ENCODE results near the gene ENO2. TPM values are rescaled to one million over a fixed set of nuclear protein-coding genes. Genes with fewer than 3 reads are reported as not detected.

The ENO2 gene
- total RNA-seq, 4 donors from 2014 or later: 0.97 to 6.2 (median 1.8) TPM

DNA sequence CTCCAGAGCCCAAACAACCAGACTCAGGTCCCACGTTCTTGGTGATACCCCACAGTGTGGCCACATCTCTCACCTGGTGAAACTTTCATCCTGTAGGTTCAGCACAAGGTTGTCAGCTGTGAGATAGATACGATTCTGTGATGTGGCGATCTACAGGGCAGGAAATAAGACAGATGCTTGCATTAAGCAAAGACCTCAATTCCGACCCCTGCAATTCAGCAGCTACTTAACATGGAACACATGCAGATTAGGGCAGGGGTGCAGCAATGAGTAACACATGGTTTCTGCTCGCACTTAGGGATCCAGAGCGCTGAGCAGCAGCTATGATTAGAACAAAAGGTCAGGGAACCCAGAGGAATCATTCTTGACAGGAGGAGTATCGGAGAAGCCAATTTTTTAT, 52.0 kb downstream of the ENO2 start:
- H3K27me3 ChIP-seq: no peaks in the 10 kb centered on the region
- no peak overlapping the region for H3K27ac ChIP-seq
- intact Hi-C loops (cut with DNase I; ENCODE audit: low total_unique reads) (no loop called here), in situ Hi-C loops (cut with MboI; ENCODE audit: low sequenced_read_pairs in 4 of 4) (no loop called here)
- ATAC-seq (no peak), DNase-seq (peak in 1 of 2 donors; percentile 2)
- no peak for TF ChIP-seq POLR2A (IDR thresholded peaks at IDR 0.05)
- TF ChIP-seq, protein P1, sequence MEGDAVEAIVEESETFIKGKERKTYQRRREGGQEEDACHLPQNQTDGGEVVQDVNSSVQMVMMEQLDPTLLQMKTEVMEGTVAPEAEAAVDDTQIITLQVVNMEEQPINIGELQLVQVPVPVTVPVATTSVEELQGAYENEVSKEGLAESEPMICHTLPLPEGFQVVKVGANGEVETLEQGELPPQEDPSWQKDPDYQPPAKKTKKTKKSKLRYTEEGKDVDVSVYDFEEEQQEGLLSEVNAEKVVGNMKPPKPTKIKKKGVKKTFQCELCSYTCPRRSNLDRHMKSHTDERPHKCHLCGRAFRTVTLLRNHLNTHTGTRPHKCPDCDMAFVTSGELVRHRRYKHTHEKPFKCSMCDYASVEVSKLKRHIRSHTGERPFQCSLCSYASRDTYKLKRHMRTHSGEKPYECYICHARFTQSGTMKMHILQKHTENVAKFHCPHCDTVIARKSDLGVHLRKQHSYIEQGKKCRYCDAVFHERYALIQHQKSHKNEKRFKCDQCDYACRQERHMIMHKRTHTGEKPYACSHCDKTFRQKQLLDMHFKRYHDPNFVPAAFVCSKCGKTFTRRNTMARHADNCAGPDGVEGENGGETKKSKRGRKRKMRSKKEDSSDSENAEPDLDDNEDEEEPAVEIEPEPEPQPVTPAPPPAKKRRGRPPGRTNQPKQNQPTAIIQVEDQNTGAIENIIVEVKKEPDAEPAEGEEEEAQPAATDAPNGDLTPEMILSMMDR (IDR thresholded peaks at IDR 0.05 in 4 of 5, conservative IDR thresholded peaks at IDR 0.05 in 1 of 5): no peak
- H3K9me3 ChIP-seq: no peaks in the 10 kb centered on the region
- no peak overlapping the region for H3K4me3 ChIP-seq
- peaks cover 0 to 45% of the 10 kb centered on the region in 2 donors for H3K36me3 ChIP-seq
- H3K4me1 ChIP-seq: peaks cover 27 to 29% of the 10 kb centered on the region in 2 donors

DNA sequence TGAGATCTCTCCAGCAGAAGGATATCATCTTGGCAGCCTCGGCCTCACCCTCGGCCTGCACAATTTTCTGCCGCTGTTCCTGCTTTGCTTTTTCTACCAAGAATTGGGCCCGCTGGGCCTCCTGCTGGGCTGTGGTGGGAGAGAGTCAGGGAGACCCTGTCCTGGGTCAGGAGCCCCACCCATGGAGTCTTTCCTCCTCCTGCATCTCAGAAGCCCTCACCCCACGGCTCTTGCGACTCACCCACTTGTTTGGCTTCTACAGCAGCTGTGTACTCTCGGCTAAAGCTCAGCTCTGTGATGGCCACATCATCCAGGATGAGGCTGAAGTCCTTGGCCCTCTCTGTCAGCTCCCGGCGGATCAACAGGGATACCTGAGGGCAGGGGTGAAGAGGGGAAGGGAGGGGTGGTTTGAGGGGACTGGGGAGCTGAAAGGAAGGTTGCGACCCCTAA, 53.3 kb downstream of the ENO2 start:
- H3K4me1 ChIP-seq: peaks cover 33 to 35% of the 10 kb centered on the region in 2 donors
- no peak for DNase-seq
- H3K9me3 ChIP-seq: no peaks in the 10 kb centered on the region
- no peaks in the 10 kb centered on the region for H3K27me3 ChIP-seq
- TF ChIP-seq, protein P1 (IDR thresholded peaks at IDR 0.05 in 4 of 5, conservative IDR thresholded peaks at IDR 0.05 in 1 of 5): no peak
- no peak for TF ChIP-seq POLR2A (IDR thresholded peaks at IDR 0.05)
- H3K4me3 ChIP-seq: no peak overlapping the region
- H3K27ac ChIP-seq: peak overlapping the region in 1 of 4 donors; percentile 98
- H3K36me3 ChIP-seq: peaks cover 0 to 45% of the 10 kb centered on the region in 2 donors
- in situ Hi-C loops (cut with MboI; ENCODE audit: low sequenced_read_pairs in 4 of 4) (no loop called here), intact Hi-C loops (cut with DNase I; ENCODE audit: low total_unique reads) (loop anchor here (1.0 kb wide), 1 partner anchor 221 kb away; no protein-coding TSS in a partner anchor)
- ATAC-seq: no peak

DNA sequence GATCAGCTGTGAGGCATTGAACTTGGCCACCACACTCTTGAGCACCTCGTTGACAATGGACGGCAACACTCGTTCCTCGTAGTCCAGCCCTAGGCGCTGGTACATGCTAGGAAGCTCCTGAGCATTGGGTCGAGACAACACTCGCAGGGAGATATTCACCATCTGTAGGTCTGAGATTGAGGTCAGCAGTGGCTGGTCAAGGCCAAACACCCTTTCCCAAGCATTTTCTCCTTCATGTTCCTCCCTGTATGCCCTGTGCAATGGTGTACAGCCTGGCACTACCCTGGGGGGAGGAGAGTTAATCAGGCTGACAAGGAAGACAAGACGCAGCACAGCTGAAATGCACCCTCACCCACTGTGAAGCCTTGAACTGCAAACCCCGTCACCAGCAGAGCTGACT, 54.0 kb downstream of the ENO2 start:
- ATAC-seq (no peak), DNase-seq (no peak)
- Histone ChIP-seq H3K27ac (peak overlapping the region in 3 of 4 donors; percentile 93 to 98 (median 95)), H3K4me1 (peaks cover 35 to 36% of the 10 kb centered on the region in 2 donors), H3K9me3 (no peaks in the 10 kb centered on the region), H3K36me3 (peaks cover 0 to 45% of the 10 kb centered on the region in 2 donors), H3K27me3 (no peaks in the 10 kb centered on the region), H3K4me3 (no peak overlapping the region)
- TF ChIP-seq POLR2A (IDR thresholded peaks at IDR 0.05): no peak
- TF ChIP-seq, protein P1 (IDR thresholded peaks at IDR 0.05 in 4 of 5, conservative IDR thresholded peaks at IDR 0.05 in 1 of 5): no peak
- in situ Hi-C loops (cut with MboI; ENCODE audit: low sequenced_read_pairs in 4 of 4): no loop called here
- intact Hi-C loops (cut with DNase I; ENCODE audit: low total_unique reads): loop anchor here (1.0 kb wide), 1 partner anchor 220 kb away; no protein-coding TSS in a partner anchor

DNA sequence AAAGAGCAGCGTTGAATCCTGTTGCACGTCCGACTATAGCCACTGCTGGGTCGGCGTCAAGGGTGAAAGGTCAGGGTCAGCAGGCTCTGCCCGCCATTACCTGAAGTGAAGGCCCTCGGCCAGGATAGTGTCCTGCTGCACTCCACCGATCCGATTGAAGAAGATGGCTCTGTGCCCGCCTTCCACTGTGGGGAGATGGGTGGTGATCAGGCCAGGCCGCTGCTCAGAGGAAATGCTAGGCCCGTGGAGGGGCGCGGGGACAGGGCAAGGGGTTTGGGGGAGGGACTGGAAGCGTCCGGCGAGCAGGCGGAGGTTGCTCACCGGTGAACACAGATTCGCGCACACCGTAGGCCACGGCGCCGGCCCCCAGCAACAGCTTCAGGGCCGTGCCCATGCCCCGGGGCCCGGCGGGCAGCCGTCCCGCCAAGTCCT, 55.7 kb downstream of the ENO2 start:
- Histone ChIP-seq H3K4me1 (peaks cover 30 to 32% of the 10 kb centered on the region in 2 donors), H3K9me3 (no peaks in the 10 kb centered on the region), H3K27ac (peak overlapping the region; percentile 93 to 98 (median 94)), H3K36me3 (peaks cover 0 to 54% of the 10 kb centered on the region in 2 donors), H3K27me3 (no peaks in the 10 kb centered on the region), H3K4me3 (peak overlapping the region; percentile 67 to 99 (median 96))
- DNase-seq (no peak), ATAC-seq (peak; percentile 26 to 27)
- intact Hi-C loops (cut with DNase I; ENCODE audit: low total_unique reads): loop anchor here (1.0 to 10.0 kb wide), 4 partner anchors 26 to 285 kb away; partner anchors contain the start of genes C12orf57, LPCAT3 and ZNF384
- TF ChIP-seq, protein P1 (IDR thresholded peaks at IDR 0.05 in 4 of 5, conservative IDR thresholded peaks at IDR 0.05 in 1 of 5): no peak
- TF ChIP-seq POLR2A (IDR thresholded peaks at IDR 0.05): no peak
- in situ Hi-C loops (cut with MboI; ENCODE audit: low sequenced_read_pairs in 4 of 4): no loop called here

MicroRNA genes within 50 kb of the gene (microRNA counts, 767-probe panel; counts per million panel counts)
- microRNA hsa-miR-141-3p (356 to 448 counts per million in 2 donors), microRNA hsa-miR-200c-3p (356 to 448 counts per million in 2 donors)

Small RNA genes within 50 kb of the gene (microRNA-seq; reads per million reads assigned to microRNA genes)
- gene MIR141 (ENCODE audit: borderline replicate concordance in 2 of 2): 0.85 to 1.2 reads per million in 2 donors
- gene MIR200C (ENCODE audit: borderline replicate concordance in 2 of 2): 129 to 134 reads per million in 2 donors

Other genes starting within 250 kb of the ENO2 start
- 10 to 100 TPM; 22.4 to 35.3 (median 27.9) TPM for gene ZNF384, start 225.2 kb upstream of the ENO2 start, total RNA-seq
- not detected for gene PIANP, start 213.8 kb upstream of the ENO2 start, total RNA-seq
- gene COPS7A, start 190.5 kb upstream of the ENO2 start, total RNA-seq: 100 to 1,000 TPM in 2 of 4 donors, 10 to 100 TPM in 2; 82.0 to 132 (median 99.0) TPM
- gene MLF2, start 161.4 kb upstream of the ENO2 start, total RNA-seq: 100 to 1,000 TPM; 105 to 181 (median 165) TPM
- 10 to 100 TPM; 15.0 to 40.4 (median 31.5) TPM for gene PTMS, start 148.2 kb upstream of the ENO2 start, total RNA-seq
- gene LAG3, start 142.1 kb upstream of the ENO2 start, total RNA-seq: not detected
- 10 to 100 TPM in 1 of 4 donors, 1 to 10 TPM in 3; 1.8 to 12.9 (median 3.8) TPM for gene CD4, start 125.1 kb upstream of the ENO2 start, total RNA-seq
- under 1 TPM in 3 of 4 donors, not detected in 1; 0.16 to 0.31 (median 0.20) TPM for gene GPR162, start 92.8 kb upstream of the ENO2 start, total RNA-seq
- gene P3H3, start 86.2 kb upstream of the ENO2 start, total RNA-seq: 1 to 10 TPM in 3 of 4 donors, under 1 TPM in 1; 0.66 to 4.7 (median 1.5) TPM
- not detected for gene GNB3, start 73.7 kb upstream of the ENO2 start, total RNA-seq
- 1 to 10 TPM in 1 of 4 donors, under 1 TPM in 3; 0.25 to 4.4 (median 0.65) TPM for gene CDCA3, start 63.3 kb upstream of the ENO2 start, total RNA-seq
- gene USP5, start 62.4 kb upstream of the ENO2 start, total RNA-seq: 100 to 1,000 TPM in 1 of 4 donors, 10 to 100 TPM in 3; 66.4 to 120 (median 74.1) TPM
- gene TPI1, start 47.0 kb upstream of the ENO2 start, total RNA-seq: 100 to 1,000 TPM; 500 to 741 (median 604) TPM
- gene SPSB2, start 41.3 kb upstream of the ENO2 start, total RNA-seq: 10 to 100 TPM in 1 of 4 donors, 1 to 10 TPM in 3; 4.6 to 10.0 (median 5.0) TPM
- 10 to 100 TPM in 2 of 4 donors, 1 to 10 TPM in 2; 6.5 to 14.0 (median 11.0) TPM for gene LRRC23, start 9.8 kb upstream of the ENO2 start, total RNA-seq
- gene ATN1, start 13.4 kb downstream of the ENO2 start, total RNA-seq: 10 to 100 TPM; 11.5 to 31.5 (median 26.5) TPM
- not detected for gene RNU7-1, start 29.2 kb downstream of the ENO2 start, total RNA-seq
- gene C12orf57, start 29.4 kb downstream of the ENO2 start, total RNA-seq: 100 to 1,000 TPM; 175 to 220 (median 183) TPM
- gene PTPN6, start 36.8 kb downstream of the ENO2 start, total RNA-seq: 1 to 10 TPM in 3 of 4 donors, under 1 TPM in 1; 0.87 to 7.6 (median 5.0) TPM
- 100 to 1,000 TPM; 226 to 304 (median 238) TPM for gene PHB2, start 56.1 kb downstream of the ENO2 start, total RNA-seq
- gene EMG1, start 56.3 kb downstream of the ENO2 start, total RNA-seq: 10 to 100 TPM; 25.8 to 40.6 (median 32.1) TPM
- 10 to 100 TPM; 19.4 to 42.8 (median 36.7) TPM for gene LPCAT3, start 103.9 kb downstream of the ENO2 start, total RNA-seq
- 10 to 100 TPM; 58.1 to 90.8 (median 85.9) TPM for gene C1S, start 146.1 kb downstream of the ENO2 start, total RNA-seq
- 10 to 100 TPM; 47.5 to 97.8 (median 74.9) TPM for gene C1R, start 177.9 kb downstream of the ENO2 start, total RNA-seq
- 10 to 100 TPM; 15.0 to 18.7 (median 16.7) TPM for gene C1RL, start 194.6 kb downstream of the ENO2 start, total RNA-seq
- gene RBP5, start 214.3 kb downstream of the ENO2 start, total RNA-seq: not detected
- 1 to 10 TPM; 1.2 to 3.5 (median 2.4) TPM for gene CLSTN3, start 215.8 kb downstream of the ENO2 start, total RNA-seq

All from gastrocnemius medialis (tissue), 4 donors.